Right lobe of liver (tissue), 4 donors: ENCODE measurements around the gene E2F1.

ENCODE experiments used
- POLR2A ChIP-seq: fragments of 450-650 bp; IDR thresholded peaks from one replicate; pipeline ENCODE4 v1.6.1; 2017; ENCODE audit warnings: antibody characterized with exemption, mild to moderate bottlenecking
- TF ChIP-seq, protein P1 (sequence below), 4 donors: fragments of 200-600 bp in 3 of 4; fragments of 450-650 bp in 1 of 4; IDR thresholded peaks; one replicate each; pipeline versions ENCODE4 v1.5.1 to v1.8.0; 2016 to 2022; ENCODE audit warnings: antibody characterized with exemption in 4 of 4, mild to moderate bottlenecking in 2 of 4
- donor health status: DM: no; HTN: no; CAD: no.
- donor health status: DM: no; HTN: no; CAD: no.
- donor health status: DM: no; HTN: yes; CAD: no.

DNA sequence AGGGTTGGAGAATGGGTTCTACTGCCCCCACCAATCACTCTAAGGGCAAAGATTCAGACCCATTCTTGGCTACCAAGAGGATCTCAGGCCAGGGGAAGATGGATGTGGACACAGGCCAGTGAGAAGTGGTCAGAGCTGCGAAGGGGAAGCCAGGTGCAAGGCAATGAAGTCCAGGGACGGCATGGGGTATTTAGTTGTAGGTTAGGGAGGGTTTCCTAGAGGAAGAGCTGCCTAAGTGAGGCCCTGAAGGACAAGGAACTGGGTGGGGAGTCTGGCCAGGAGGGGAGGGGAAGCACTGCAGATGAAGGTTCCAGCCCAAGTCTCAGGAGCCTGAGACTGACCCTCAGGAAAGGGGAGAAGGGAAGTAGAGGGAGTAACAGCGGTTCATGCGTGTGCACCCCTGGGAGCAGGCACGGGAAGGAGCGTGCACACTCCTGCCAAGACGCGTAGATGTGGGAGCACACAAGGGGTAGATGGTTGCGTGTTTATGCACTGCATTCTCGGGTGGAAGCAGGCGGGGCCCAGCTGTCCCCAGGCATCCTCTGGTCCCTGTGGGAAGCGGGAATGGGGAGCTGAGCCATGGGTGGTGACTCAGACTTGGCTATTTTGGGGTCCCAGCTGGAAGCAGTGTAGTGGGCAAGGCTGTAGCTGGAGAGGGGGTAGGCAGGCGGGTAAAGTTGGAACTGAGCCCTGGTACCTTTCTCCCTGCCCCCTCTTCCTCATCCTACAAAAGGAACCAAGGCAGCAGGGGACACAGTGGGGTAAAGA, 16.1 kb downstream of the E2F1 start:
- TF ChIP-seq POLR2A, result no peak
- TF ChIP-seq, protein P1, sequence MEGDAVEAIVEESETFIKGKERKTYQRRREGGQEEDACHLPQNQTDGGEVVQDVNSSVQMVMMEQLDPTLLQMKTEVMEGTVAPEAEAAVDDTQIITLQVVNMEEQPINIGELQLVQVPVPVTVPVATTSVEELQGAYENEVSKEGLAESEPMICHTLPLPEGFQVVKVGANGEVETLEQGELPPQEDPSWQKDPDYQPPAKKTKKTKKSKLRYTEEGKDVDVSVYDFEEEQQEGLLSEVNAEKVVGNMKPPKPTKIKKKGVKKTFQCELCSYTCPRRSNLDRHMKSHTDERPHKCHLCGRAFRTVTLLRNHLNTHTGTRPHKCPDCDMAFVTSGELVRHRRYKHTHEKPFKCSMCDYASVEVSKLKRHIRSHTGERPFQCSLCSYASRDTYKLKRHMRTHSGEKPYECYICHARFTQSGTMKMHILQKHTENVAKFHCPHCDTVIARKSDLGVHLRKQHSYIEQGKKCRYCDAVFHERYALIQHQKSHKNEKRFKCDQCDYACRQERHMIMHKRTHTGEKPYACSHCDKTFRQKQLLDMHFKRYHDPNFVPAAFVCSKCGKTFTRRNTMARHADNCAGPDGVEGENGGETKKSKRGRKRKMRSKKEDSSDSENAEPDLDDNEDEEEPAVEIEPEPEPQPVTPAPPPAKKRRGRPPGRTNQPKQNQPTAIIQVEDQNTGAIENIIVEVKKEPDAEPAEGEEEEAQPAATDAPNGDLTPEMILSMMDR (IDR thresholded peaks at IDR 0.05), result no peak
